ENCODE data around the gene TMEM51.

Gene TMEM51

DNA sequence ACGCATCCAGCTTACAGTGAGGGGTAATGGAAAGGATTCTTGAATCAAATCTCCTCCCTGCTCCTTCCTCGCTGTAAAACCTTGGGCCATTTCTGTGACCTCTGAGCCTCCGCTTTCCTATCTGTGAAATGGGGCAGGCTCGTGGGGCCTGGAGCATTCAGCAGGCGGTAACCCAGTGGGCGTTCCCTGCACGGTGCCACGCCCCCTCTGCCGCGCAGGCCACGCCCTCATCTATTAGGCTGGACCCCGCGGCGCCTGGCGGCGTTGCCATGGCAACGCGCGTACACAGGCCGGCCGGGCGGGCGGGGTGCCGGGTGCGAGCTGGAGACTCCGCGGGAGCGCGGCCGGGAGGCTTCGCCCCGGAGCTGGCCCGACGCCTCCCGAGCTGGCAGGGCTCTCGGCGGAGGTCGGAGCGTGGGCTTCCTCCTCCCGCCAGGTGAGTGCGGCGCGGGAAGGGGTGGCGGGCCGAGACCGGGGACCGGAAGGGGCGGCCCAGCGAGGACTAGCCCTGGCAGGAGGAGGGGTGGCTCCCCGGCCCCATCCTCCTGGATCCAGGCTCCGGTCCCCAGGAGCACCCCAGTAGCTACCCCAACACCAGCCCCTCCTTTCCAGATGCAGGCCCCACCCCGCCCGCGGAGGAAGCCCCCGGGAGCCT lies 93.5 kb downstream of the TMEM51 start, which contains the start of gene FHAD1:
Gene FHAD1, plus strand, starts transcription at position 264 of the 655 bp plus-strand sequence. CDS start 4,562 bp downstream, outside the sequence.
- no peak for DNase-seq (ENCODE audit: low read depth)

GRCh38 chr1:15248216-15248615 lies 94.7 kb downstream of the TMEM51 start:
- DNase-seq (ENCODE audit: low read depth) = no peak

GRCh38 chr1:15249081-15249480 lies 95.5 kb downstream of the TMEM51 start:
- no peak for DNase-seq (ENCODE audit: low read depth)

- DNase-seq (ENCODE audit: low read depth) = no peak
Observed at GRCh38 chr1:15251857-15252835, 98.6 kb downstream of the TMEM51 start.

DNA sequence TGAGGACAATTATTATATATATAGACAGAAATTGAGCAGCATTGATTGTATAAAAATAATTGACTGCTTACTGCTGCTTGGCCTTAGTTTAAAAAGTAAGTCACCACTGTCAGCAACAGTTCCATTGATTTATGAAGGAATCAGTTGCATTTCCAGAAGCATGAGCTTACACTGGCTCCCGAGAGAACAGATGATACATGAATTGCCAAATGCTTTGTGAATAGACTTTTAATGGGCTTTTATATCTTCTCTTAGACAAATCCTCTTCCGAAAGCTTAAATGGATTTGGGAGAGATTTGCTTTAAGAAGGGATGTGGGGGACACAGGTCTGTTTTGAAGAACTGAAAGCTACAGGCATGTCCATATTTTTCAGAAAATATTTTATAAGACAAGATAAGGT lies 101.0 kb downstream of the TMEM51 start:
- DNase-seq (ENCODE audit: low read depth) = no peak

DNA sequence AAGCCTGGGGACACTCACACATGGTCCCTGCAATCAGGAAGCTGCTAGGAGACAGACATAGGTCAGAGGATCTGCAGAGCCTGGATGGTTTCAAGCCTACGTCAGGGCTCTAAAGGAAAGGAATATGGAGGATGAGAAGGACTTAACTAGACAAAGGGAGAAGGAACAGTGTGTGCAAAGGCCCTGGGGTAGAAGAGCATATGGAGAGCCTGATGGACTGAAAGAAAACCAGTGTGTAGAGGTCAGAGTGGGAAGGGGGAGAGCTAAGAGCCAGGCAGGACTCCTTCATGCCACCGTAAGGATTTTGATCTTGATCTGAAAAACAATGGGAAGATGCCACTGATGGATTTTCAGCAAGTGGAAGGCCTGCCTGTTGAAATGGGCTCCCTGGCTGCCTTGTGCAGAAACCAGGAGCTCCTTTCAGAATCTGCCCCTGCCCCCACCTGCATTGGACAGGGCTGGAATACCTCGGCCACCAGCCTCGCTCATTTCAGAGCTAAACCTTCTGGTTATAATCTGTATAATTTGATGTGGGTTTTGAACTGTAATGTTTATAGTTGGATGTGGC lies 102.1 kb downstream of the TMEM51 start:
- no peak for DNase-seq (ENCODE audit: low read depth)

DNA sequence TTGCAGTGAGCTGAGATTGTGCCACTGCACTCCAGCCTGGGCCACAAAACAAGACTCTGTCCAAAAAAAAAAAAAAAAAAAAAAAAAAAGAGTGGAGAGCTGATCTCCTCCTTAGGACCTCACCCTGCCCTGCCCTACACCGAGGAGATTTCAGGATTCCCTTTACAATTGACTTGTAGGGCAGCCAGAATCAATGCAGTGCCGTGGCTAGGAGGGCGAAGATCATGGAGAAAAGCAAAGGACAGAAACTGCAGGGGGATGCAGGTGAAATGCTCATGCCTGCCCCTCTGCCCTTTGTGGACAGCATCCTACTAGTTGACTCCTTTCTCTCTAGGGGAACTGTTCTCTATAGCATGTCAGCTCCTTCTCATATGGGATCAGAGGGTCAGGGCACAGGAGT lies 103.0 kb downstream of the TMEM51 start:
- DNase-seq (ENCODE audit: low read depth) = no peak

DNA sequence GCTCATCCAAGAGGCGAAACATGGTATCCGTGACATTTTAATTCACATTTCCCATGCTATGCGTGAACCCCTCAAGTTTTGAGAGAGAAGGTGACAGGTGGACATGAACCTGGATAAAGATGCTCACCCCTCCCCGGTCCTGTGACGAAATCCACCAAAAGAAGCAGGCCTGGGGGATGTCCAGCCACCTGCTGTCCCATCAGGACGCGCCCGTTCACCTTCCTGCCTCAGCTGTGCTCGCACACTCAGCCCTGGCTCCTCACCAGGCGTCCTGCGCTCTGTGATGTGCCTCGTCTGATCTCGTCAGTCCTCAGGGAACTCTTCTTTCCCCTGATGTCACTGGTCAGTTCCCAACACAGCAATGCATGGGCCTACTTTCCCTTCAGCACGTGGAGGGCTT lies 103.8 kb downstream of the TMEM51 start:
- no peak for DNase-seq (ENCODE audit: low read depth)

DNA sequence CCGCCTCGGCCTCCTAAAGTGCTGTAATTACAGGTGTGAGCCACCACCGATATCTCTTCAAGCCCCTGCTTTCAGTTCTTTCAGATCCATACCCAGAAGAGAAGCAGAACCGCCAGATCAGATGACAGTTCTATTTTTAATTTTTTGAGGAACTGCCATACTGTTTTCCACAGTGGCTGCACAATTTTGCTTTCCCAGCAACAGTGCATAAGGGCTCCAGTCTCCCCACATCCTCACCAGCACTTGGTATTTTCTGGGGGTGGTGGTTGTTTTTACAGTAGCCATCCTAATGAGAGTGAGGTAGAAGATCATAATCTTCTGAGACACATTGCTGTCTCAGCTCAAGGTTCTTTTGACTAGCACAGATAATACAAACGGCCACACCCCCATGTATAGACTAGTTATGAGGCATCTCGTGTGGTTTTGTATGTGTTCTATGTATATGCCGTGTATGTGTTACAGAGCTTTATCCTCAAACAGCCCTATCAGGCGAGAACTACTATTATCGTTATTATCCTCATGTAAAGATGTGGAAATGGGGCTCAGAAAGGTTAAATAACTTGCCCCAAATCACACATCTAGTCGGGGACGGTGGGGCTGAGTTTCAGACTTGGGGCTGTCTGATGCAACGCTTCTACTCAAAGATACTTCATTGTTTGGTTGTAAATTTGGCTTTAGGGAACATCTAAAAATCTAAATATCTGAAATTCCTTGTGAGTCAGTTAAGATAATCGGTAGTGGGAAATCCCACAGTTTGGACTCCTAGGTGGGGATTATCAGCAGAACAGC lies 105.5 kb downstream of the TMEM51 start:
- DNase-seq (ENCODE audit: low read depth) = no peak

DNA sequence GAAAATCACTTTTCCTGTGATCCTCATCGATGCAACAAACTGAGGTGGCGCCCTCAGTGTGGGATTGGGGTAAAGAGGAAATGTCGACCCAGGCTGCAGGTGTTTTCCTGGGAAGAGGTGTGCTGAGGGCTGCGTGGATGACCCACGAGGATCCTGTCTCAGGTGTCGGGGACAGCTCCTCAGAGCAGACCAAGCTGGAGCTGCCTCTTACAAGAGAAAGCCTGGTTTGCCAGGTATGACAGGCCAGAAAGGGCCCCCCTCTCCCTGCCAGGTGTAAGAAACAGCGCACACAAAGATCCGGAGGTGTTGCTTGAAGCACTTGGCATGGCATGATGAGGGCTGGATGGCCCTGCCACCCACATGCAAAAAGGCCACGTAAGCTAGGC lies 106.1 kb downstream of the TMEM51 start:
- DNase-seq (ENCODE audit: low read depth) = no peak

DNA sequence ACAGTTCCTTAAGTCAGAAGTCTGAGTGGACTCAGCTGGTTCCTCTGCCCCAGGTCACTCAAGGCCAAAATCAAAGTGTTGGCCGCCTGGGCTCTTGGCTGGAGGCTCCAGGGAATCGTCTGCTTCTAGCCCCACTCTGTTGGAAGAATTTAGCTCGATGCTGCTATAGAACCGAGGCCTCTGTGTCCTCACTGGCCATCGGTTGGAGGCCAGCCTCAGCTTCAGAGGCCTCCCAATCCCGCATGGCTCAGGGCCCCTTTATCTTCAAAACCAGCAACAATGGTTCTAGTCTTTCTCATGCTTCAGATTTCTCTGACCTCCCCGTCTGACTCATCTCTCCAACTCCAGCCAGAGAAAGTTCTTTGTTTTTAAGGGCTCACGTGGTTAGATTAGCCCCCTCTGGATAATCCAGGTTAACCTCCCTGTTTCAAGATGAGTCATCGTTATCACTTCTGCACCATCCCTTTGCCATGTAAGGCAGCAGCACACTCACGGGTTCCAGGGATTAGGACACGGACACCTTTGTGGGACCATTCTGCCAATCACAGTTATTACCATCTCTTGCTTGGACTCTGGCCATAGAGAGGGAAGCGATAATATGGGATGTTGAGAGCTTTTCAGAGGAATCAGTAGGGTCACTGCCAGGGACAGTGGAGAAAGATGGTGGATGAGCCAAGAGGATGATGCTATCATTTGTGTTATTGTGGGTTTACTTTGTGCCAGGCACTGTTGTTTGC lies 107.0 kb downstream of the TMEM51 start:
- no peak for DNase-seq (ENCODE audit: low read depth)

- DNase-seq (ENCODE audit: low read depth) = peak; percentile 37
Observed at GRCh38 chr1:15261155-15262002, 107.8 kb downstream of the TMEM51 start.

- DNase-seq (ENCODE audit: low read depth) = no peak
Observed at GRCh38 chr1:15262003-15262377, 108.4 kb downstream of the TMEM51 start.

DNA sequence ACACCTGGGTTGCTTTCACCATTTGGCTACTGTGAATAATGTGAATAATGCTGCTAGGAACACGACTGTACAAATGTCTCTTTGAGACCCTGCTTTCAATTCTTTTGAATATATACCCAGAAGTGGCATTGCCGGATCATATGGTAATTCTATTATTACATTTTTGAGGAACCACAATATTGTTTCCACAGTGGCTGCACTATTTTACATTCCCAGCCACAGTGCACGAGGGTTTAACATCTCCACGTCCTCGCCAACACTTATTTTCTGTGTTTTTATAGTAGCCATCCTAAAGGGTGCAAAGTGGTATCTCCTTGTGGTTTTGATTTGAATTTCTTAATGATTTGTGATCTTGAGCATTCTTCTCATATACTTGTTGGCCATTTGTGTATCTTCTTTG lies 109.2 kb downstream of the TMEM51 start:
- DNase-seq (ENCODE audit: low read depth) = no peak

- no peak for DNase-seq (ENCODE audit: low read depth)
Observed at GRCh38 chr1:15264769-15265168, 111.2 kb downstream of the TMEM51 start.
